Suprapubic skin (tissue), 4 donors: ENCODE results near the gene VWC2L. TPM values are rescaled to one million over a fixed set of nuclear protein-coding genes. Genes with fewer than 3 reads are reported as not detected.

Experiments
- DNase-seq, 2 donors: peaks; one replicate each; pipeline ENCODE4 v3.0.0-alpha.2; 2019; ENCODE audit warnings: low spot score in 2 of 2
- H3K27ac ChIP-seq: fragments of 200-600 bp; sonication (generic); one replicate; pipeline ENCODE4 v1.5.1; 2019
- H3K27me3 ChIP-seq: fragments of 200-600 bp; sonication (generic); one replicate; pipeline ENCODE4 v1.5.1; 2019
- H3K36me3 ChIP-seq: fragments of 200-600 bp; sonication (generic); one replicate; pipeline ENCODE4 v1.5.1; 2019
- H3K4me1 ChIP-seq: fragments of 200-600 bp; sonication (generic); one replicate; pipeline ENCODE4 v1.5.1; 2019
- H3K4me3 ChIP-seq: fragments of 200-600 bp; sonication (generic); one replicate; pipeline ENCODE4 v1.5.1; 2019; ENCODE audit warnings: mild to moderate bottlenecking
- H3K9me3 ChIP-seq: fragments of 200-600 bp; sonication (generic); one replicate; pipeline ENCODE4 v1.5.1; 2019
- CTCF ChIP-seq, 2 donors: fragments of 200-600 bp in 1 of 2; fragments of 450-650 bp in 1 of 2; sonication (generic) in 1 of 2; IDR thresholded peaks; one replicate each; pipeline ENCODE4 v1.5.1; 2016 to 2019; ENCODE audit warnings: antibody characterized with exemption in 2 of 2, mild to moderate bottlenecking in 1 of 2, moderate library complexity in 1 of 2
- EP300 ChIP-seq: sonication (generic); formaldehyde crosslinking; IDR thresholded peaks from one replicate; pipeline ENCODE4 v1.6.1; 2017; ENCODE audit warnings: antibody characterized with exemption
- POLR2A ChIP-seq, 2 donors: fragments of 450-650 bp; IDR thresholded peaks; one replicate each; pipeline ENCODE4 v1.6.1; 2017; ENCODE audit warnings: antibody characterized with exemption in 2 of 2, mild to moderate bottlenecking in 2 of 2, moderate library complexity in 2 of 2
- POLR2AphosphoS5 ChIP-seq, 3 donors: sonication (generic); formaldehyde crosslinking; IDR thresholded peaks; one replicate each; pipeline ENCODE4 v1.6.1; 2017; ENCODE audit warnings: antibody characterized with exemption in 3 of 3
- WGBS: methylation state at CpG from one replicate; pipeline ENCODE4 v1.1.5; 2018; 5-methylcytosine and 5-hydroxymethylcytosine counted together
- total RNA-seq, 4 donors: library from RNA; depleted of rRNA; stranded (reverse); fragments of >200 nt; gene quantifications; one replicate each; pipeline ENCODE4 v1.1.0, GENCODE V29; 2016

Gene VWC2L
- total RNA-seq, 4 donors from 2014 or later = not detected

- DNase-seq = no peak
- 63% methylated on average over 3 of the region's 3 CpGs for WGBS
- H3K36me3 ChIP-seq = no peaks in the 10 kb centered on the region
These were observed 86.6 kb downstream of the VWC2L start for GRCh38 chr2:214497489-214497888.

GRCh38 chr2:214503568-214503967 lies 92.7 kb downstream of the VWC2L start:
- WGBS = 73% methylated on average over 1 of the region's 1 CpG

More at GRCh38 chr2:214497489-214497888, 86.6 kb downstream of the VWC2L start:
- H3K4me1 ChIP-seq = no peaks in the 10 kb centered on the region
- H3K9me3 ChIP-seq = no peaks in the 10 kb centered on the region
- no peak overlapping the region for H3K27ac ChIP-seq
- TF ChIP-seq EP300 (no peak), POLR2AphosphoS5 (IDR thresholded peaks at IDR 0.05) (no peak), POLR2A (IDR thresholded peaks at IDR 0.05) (no peak), CTCF (IDR thresholded peaks at IDR 0.05) (no peak)
- H3K27me3 ChIP-seq = no peaks in the 10 kb centered on the region
- H3K4me3 ChIP-seq = no peak overlapping the region

GRCh38 chr2:214504599-214505376 lies 93.9 kb downstream of the VWC2L start:
- H3K9me3 ChIP-seq = no peaks in the 10 kb centered on the region
- no peak for TF ChIP-seq EP300
- DNase-seq = no peak
- H3K27ac ChIP-seq = no peak overlapping the region
- H3K27me3 ChIP-seq = no peaks in the 10 kb centered on the region
- no peaks in the 10 kb centered on the region for H3K4me1 ChIP-seq
- no peak overlapping the region for H3K4me3 ChIP-seq
- H3K36me3 ChIP-seq = no peaks in the 10 kb centered on the region
- 70% methylated on average over 8 of the region's 8 CpGs for WGBS

More at GRCh38 chr2:214503568-214503967, 92.7 kb downstream of the VWC2L start:
- Histone ChIP-seq H3K4me3 (no peak overlapping the region), H3K9me3 (no peaks in the 10 kb centered on the region), H3K4me1 (no peaks in the 10 kb centered on the region), H3K27ac (no peak overlapping the region), H3K27me3 (no peaks in the 10 kb centered on the region), H3K36me3 (no peaks in the 10 kb centered on the region)
- TF ChIP-seq POLR2A (IDR thresholded peaks at IDR 0.05) (no peak), CTCF (IDR thresholded peaks at IDR 0.05) (no peak), EP300 (no peak), POLR2AphosphoS5 (IDR thresholded peaks at IDR 0.05) (no peak)
- no peak for DNase-seq

- TF ChIP-seq POLR2AphosphoS5 (IDR thresholded peaks at IDR 0.05) = no peak
- TF ChIP-seq EP300 = no peak
- TF ChIP-seq CTCF (IDR thresholded peaks at IDR 0.05) = no peak
- Histone ChIP-seq H3K4me1 (no peaks in the 10 kb centered on the region), H3K27me3 (no peaks in the 10 kb centered on the region), H3K27ac (no peak overlapping the region), H3K4me3 (no peak overlapping the region), H3K36me3 (no peaks in the 10 kb centered on the region), H3K9me3 (no peaks in the 10 kb centered on the region)
- no peak for DNase-seq
These were observed 96.2 kb downstream of the VWC2L start for GRCh38 chr2:214507032-214507431.

- Histone ChIP-seq H3K27me3 (no peaks in the 10 kb centered on the region), H3K27ac (no peak overlapping the region), H3K36me3 (no peaks in the 10 kb centered on the region), H3K4me3 (no peak overlapping the region), H3K9me3 (no peaks in the 10 kb centered on the region), H3K4me1 (no peaks in the 10 kb centered on the region)
- DNase-seq = no peak
- TF ChIP-seq CTCF (IDR thresholded peaks at IDR 0.05) (no peak), EP300 (no peak), POLR2AphosphoS5 (IDR thresholded peaks at IDR 0.05) (no peak), POLR2A (IDR thresholded peaks at IDR 0.05) (no peak)
- WGBS = 5% methylated on average over 1 of the region's 1 CpG
These were observed 103.8 kb downstream of the VWC2L start for GRCh38 chr2:214514704-214515103.

GRCh38 chr2:214515111-214515510 lies 104.3 kb downstream of the VWC2L start:
- H3K36me3 ChIP-seq = no peaks in the 10 kb centered on the region
- no peaks in the 10 kb centered on the region for H3K9me3 ChIP-seq
- H3K27me3 ChIP-seq = no peaks in the 10 kb centered on the region
- WGBS = 48% methylated on average over 4 of the region's 4 CpGs
- TF ChIP-seq POLR2AphosphoS5 (IDR thresholded peaks at IDR 0.05) (no peak), CTCF (IDR thresholded peaks at IDR 0.05) (no peak), POLR2A (IDR thresholded peaks at IDR 0.05) (no peak), EP300 (no peak)
- no peak overlapping the region for H3K27ac ChIP-seq
- no peak for DNase-seq
- H3K4me1 ChIP-seq = no peaks in the 10 kb centered on the region
- no peak overlapping the region for H3K4me3 ChIP-seq
